GM12891 (cell line): ENCODE results near the gene OLFM4.

Experiments
- POLR2A ChIP-seq: IDR thresholded peaks from 2 replicates; pipeline ENCODE4 v1.6.1; 2011; ENCODE audit warnings: low read depth, low read length, control low read depth
- POLR2AphosphoS5 ChIP-seq: IDR thresholded peaks from 2 replicates; pipeline ENCODE4 v1.6.1; 2011; ENCODE audit warnings: low read depth, low read length, control low read depth
- POU2F2 ChIP-seq: IDR thresholded peaks from 2 replicates; pipeline ENCODE4 v1.6.1; 2011; ENCODE audit warnings: low read depth, mild to moderate bottlenecking, control low read depth, low read length, moderate library complexity
- SPI1 ChIP-seq: IDR thresholded peaks from 2 replicates; pipeline ENCODE4 v1.6.1; 2011; ENCODE audit warnings: low read depth, low read length, control low read depth
- TAF1 ChIP-seq: IDR thresholded peaks from 2 replicates; pipeline ENCODE4 v1.6.1; 2011; ENCODE audit warnings: low read depth, low read length, control low read depth

- no peak for TF ChIP-seq POLR2AphosphoS5
- TF ChIP-seq POLR2A: no peak
- TF ChIP-seq TAF1: no peak
- TF ChIP-seq POU2F2: no peak
- no peak for TF ChIP-seq SPI1
These were observed 30.4 kb upstream of the OLFM4 start for GRCh38 chr13:52997951-52998876.
